ENCODE data around the gene C1orf232.

C1orf232 gene

GRCh38 chr1:26168410-26169197 lies at the start of gene C1orf232:
Gene C1orf232 (minus strand): TSS chr1:26168963. CDS start chr1:26168499, 464 bp downstream.
- no peak for DNase-seq (ENCODE audit: low spot score)

DNA sequence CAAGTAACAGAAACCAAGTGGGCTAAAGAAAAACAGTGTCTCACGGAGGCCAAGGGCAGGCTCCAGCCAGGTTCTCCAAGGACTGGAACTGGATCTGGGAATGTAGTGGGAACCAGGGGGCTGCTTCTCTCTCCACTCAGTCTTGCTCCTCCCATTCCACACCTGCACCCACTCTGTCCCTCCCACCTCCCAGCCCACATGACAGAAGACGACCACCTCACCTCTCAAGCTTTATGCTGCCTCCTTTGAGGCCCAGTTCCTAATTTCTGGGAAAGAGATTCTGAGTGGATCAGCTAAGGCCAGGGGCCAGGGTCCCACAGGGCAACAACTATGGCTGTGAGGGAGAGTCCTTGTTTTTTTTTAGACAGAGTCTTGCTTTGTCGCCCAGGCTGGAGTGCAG lies 46.5 kb upstream of the C1orf232 start:
- DNase-seq (ENCODE audit: low spot score) = no peak

GRCh38 chr1:26213335-26213905 lies 44.7 kb upstream of the C1orf232 start:
- DNase-seq (ENCODE audit: low spot score) = no peak

GRCh38 chr1:26212726-26213125 lies 44.0 kb upstream of the C1orf232 start:
- no peak for DNase-seq (ENCODE audit: low spot score)

DNA sequence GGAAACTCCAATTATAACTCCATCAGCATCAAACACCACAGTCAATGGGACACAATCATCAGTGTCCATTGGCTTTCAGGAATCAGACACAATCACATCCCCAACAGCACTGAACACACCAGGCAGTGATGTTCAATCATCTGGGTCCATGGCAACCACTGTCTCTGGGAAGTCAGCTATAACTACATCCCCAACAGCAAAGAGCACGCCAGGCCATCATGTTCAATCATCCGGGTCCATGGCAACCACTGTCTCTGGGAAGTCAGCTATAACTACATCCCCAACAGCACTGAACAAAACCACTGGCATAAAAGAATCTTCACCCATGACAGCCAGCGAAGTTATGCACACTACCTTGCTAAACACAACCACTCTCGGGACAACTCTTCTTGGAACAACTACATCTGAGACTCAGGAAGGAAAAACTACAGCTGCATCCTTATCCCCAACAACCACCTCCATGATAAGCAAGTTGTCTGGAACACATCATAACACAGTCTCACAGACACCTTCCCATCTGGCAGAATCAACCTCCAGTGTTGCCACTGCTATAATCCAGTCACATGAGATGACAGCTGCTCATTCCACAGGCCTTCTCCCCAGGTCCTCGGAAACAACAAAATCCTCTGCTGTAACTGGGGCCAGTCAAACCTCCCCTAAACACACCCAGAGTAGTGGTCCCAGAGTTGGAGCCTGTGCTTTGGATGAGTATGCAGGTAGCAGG lies 41.5 kb upstream of the C1orf232 start:
- no peak for DNase-seq (ENCODE audit: low spot score)

GRCh38 chr1:26203642-26204318 lies 35.0 kb upstream of the C1orf232 start:
- DNase-seq (ENCODE audit: low spot score) = no peak

DNA sequence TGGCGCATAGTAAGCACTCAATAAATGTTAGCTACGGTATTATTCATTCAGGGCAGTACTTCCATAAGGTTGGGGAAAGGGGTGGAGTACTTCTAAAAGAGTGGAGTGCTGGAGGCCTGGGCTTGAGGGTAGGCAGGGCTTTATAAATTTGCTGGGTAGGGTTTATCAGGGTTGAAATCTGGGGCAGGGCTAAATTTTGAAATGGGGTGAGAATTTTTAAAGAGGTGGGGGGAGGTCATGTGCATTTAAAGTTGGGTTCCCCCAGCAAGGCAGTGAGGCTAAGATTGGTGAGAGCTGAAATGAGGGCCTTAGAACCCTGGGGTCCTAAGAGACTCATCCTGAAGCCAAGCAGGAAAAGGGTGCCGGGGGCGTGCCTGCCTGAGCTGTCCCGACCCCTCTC lies 31.6 kb upstream of the C1orf232 start:
- no peak for DNase-seq (ENCODE audit: low spot score)

DNA sequence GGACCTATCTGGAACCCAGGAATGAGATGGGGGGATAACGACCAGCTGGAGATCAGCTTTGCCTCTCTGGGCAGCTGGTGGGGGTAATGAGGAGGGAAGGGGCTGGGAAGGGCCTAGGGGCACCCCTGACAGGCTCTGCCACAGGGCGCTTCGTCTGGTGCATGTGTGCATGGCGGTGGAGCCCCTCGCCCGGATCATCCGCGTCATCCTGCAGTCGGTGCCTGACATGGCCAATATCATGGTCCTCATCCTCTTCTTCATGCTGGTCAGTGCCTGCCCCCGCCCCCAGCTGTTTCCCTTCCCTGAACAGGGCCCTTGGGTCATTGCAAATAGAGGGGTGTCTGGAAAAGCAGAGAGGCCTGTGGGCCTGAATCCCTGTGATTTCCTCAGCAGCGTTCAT lies 29.1 kb upstream of the C1orf232 start:
- no peak for DNase-seq (ENCODE audit: low spot score)

- no peak for DNase-seq (ENCODE audit: low spot score)
Observed at GRCh38 chr1:26197301-26197700, 28.5 kb upstream of the C1orf232 start.

DNA sequence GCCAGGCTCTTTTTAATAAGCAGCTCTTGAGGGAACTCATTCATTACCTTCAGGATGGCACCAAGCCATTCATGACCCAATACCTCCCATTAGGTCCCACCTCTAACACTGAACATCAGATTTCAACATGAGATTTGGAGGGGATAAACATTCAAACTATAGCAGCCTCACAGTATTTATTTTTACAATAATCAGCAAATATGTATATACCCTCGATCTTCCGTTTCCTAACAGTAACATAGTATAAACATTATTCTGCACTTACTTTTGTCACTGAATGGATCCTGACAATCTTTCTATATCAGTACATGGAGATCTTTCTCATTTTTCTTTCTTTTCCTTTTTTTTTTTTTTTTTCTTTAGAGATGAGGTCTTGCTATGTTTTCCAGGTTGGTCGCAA lies 27.0 kb upstream of the C1orf232 start:
- DNase-seq (ENCODE audit: low spot score) = no peak

DNA sequence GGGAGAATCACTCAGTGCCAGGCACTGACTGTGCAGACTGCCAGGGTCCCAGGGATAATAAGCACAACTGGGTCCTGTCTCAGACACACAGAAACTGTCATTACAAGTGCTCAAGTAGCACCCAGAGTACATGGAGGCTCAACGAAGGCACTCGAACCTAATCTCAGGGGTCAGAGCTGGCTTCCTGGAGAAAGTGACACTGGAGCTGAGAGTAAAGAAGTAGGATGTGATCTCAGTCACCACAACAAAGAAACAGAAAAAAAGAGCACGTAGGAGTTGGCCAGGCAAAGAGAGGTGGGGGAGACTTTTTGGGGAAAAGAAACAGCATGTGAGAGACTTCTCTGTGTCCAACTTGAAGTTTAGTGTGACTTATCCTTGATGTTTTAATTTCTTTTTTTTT lies 23.0 kb upstream of the C1orf232 start:
- DNase-seq (ENCODE audit: low spot score) = no peak

DNA sequence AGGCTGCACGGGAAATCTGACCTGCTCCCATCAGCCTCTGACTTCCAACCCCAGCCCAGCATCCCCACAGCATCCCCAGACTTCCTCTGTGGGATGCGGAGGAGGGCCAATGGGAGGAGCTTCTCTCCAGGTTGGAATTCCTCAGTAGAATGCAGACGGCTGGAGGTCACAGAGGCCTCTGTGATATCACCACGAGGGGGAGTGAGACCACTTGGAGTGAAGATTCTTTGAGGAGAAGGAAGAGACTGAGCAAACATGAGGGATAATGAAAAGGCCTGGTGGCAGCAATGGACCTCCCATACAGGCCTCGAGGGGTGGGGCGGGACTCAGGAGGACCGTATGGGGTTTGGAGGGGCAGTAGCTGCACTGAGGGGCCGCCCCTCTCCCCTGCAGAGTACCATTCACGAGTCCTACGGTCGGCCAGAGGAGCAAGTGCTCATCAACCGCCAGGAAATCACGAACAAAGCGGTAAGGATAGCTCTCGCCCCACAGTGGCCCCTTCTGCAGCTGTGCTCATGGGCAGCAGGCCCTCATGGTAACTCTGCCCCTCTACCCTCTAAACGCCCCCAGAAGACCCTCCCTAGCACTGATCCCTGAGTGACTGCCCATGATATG lies 21.7 kb upstream of the C1orf232 start, which contains the start of gene CATSPER4:
Gene CATSPER4 (plus strand): TSS at position 230 of the 615 bp plus-strand sequence. CDS start 26 bp downstream, at position 256.
- DNase-seq (ENCODE audit: low spot score) = no peak

DNA sequence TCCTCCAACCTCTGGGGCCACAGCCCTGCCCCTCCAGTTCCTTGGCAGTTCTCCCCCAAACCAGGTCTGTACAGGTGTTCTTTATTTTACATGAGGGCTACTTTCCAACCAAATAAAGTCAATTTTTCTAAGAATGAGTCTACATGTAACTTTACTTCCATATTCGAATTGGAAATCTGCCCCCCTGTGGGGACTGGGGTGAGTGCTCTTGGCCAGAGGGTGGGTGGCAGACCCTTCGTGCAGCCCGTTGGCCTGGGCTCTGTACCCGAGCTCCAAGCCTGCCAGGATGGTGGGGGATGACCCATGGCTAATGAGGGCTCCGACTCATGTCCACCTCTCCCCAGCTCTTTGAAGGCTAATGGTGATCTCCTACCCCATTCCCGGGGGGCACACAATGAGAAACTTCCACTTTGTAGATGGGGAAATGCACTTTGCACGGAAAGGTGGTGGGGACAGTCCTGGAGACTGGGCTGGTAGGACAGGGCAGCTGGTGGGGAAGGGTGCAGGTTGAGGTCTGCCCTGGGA lies 21.1 kb upstream of the C1orf232 start:
- no peak for DNase-seq (ENCODE audit: low spot score)

- DNase-seq (ENCODE audit: low spot score) = no peak
Observed at GRCh38 chr1:26189331-26189730, 20.6 kb upstream of the C1orf232 start.

GRCh38 chr1:26188477-26188876 lies 19.7 kb upstream of the C1orf232 start:
- no peak for DNase-seq (ENCODE audit: low spot score)

DNA sequence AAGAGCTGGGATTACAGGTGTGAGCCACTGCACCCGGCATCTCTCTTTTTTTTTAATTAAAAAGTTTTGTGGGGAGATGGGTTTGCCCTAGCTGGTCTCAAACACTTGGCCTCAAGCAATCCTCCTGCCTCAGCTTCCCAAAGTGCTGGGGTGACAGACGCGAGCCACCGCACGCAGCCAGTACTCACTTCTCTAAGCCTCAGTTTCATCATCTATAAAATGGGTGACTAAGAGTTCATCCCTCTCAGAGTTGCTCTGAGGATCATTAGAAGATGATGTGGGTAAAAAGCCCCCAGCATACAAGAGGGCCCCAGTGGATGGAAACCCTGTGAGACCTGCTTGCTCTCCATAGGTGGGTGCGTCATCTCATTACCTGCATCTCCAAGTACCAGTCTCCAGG lies 19.1 kb upstream of the C1orf232 start:
- no peak for DNase-seq (ENCODE audit: low spot score)

- no peak for DNase-seq (ENCODE audit: low spot score)
Observed at GRCh38 chr1:26184883-26185282, 16.1 kb upstream of the C1orf232 start.

- no peak for DNase-seq (ENCODE audit: low spot score)
Observed at GRCh38 chr1:26184086-26184485, 15.3 kb upstream of the C1orf232 start.

GRCh38 chr1:26182383-26182696 lies 13.6 kb upstream of the C1orf232 start:
- no peak for DNase-seq (ENCODE audit: low spot score)

DNA sequence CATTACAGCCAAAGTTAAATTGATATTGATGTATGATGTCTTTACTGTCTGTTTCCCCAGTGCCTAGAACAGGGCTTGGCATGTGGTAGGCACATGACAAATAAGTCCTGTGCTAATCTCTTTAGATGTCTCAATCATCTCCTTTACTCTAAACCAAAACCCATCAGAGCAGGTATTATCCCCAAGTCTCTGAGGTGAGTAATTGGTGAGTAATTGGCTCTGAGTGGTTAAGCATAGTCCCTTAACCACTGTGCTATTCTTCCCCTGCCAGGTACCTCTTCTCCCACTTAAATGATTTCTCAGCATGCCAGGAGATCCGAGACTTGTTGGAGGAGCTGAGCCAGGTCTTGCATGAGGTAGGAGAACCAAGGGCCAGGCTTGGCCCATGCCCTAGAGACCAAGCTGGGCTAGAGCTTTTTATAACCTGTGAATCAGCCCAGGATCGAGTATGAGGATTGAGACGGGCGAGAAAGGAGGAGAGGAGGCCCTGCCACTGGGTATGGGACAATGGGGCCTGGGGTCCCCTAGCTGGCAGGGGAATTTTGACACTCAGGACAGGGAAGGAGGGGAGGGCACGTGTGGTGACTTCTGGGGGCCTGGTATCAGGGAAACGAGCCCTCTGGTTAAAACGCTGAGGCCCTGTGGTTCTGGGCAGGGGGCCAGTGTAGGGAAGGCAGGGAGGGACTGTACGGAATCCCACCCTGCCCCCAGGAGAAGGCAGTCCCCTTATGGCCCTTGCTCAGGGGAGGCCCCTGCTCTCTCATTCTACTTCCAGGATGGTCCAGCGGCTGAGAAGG lies 13.0 kb upstream of the C1orf232 start:
- no peak for DNase-seq (ENCODE audit: low spot score)

GRCh38 chr1:26180010-26180506 lies 11.3 kb upstream of the C1orf232 start:
- no peak for DNase-seq (ENCODE audit: low spot score)

Data from CD4-positive, alpha-beta T cell treated with Interleukin-6 at 100 ng/mL for 8 hours (primary cell).